Body of pancreas (tissue), 4 donors: ENCODE results near the gene PARD6B. TPM values are rescaled to one million over a fixed set of nuclear protein-coding genes. Genes with fewer than 3 reads are reported as not detected.
A peak's percentile ranks its signal among the peaks of the same experiment; 100 is the strongest.

Experiments
- ATAC-seq: fragments of 150-250 bp; one replicate; pipeline ENCODE4 v1.9.1; 2016
- DNase-seq, 4 donors: peaks; one replicate each; pipeline ENCODE4 v3.0.0-alpha.2; 2019
- H3K27ac ChIP-seq, 4 donors: fragments of 200-600 bp; sonication (generic); 1 replicate in 3 of 4; 2 replicates in 1 of 4; pipeline versions ENCODE4 v1.5.1 to v1.6.1; 2016 to 2019; ENCODE audit warnings: mild to moderate bottlenecking in 1 of 4, mixed read lengths in 1 of 4, moderate library complexity in 1 of 4
- H3K27me3 ChIP-seq, 2 donors: fragments of 200-600 bp; sonication (generic); one replicate each; pipeline ENCODE4 v1.6.0; 2016; ENCODE audit warnings: mild to moderate bottlenecking in 1 of 2
- H3K36me3 ChIP-seq, 2 donors: fragments of 200-600 bp; sonication (generic); replicated peaks in 1 of 2; 2 replicates each; pipeline ENCODE4 v1.5.1; 2016; ENCODE audit warnings: low read depth in 2 of 2; ENCODE audit not compliant: insufficient read depth in 1 of 2
- H3K4me1 ChIP-seq: fragments of 200-600 bp; sonication (generic); one replicate; pipeline ENCODE4 v1.6.0; 2016
- H3K4me3 ChIP-seq, 2 donors: fragments of 200-600 bp; sonication (generic); 1 replicate in 1 of 2; 2 replicates in 1 of 2; pipeline ENCODE4 v1.5.1; 2016 to 2019
- H3K9me3 ChIP-seq, 3 donors: fragments of 200-600 bp; sonication (generic); 1 replicate in 2 of 3; 2 replicates in 1 of 3; pipeline ENCODE4 v1.5.1; 2016
- CTCF ChIP-seq, 7 experiments: fragments of 450-650 bp in 4 of 7; fragments of 200-600 bp in 3 of 7; sonication (generic) in 3 of 7; IDR thresholded peaks; one replicate each; pipeline ENCODE4 v1.5.1; 2016 to 2019; ENCODE audit warnings: antibody characterized with exemption in 7 of 7
- POLR2A ChIP-seq, 3 donors: fragments of 450-650 bp; IDR thresholded peaks; one replicate each; pipeline ENCODE4 v1.6.1; 2016; ENCODE audit warnings: antibody characterized with exemption in 3 of 3, mild to moderate bottlenecking in 2 of 3
- WGBS, 2 donors: methylation state at CpG; one replicate each; pipeline ENCODE4 v1.1.5; 2017; 5-methylcytosine and 5-hydroxymethylcytosine counted together
- intact Hi-C: fragments of 100-400 bp; cut with DNase I; formaldehyde crosslinking; loops from one replicate; pipeline ENCODE4 v1.15.1; 2023
- total RNA-seq, 2 donors: library from RNA; depleted of rRNA; stranded (reverse); fragments of >200 nt; gene quantifications; one replicate each; pipeline ENCODE4 v1.1.0, GENCODE V29; 2016

Gene PARD6B
- total RNA-seq, 2 donors from 2014 or later = 4.6 to 8.6 TPM

DNA sequence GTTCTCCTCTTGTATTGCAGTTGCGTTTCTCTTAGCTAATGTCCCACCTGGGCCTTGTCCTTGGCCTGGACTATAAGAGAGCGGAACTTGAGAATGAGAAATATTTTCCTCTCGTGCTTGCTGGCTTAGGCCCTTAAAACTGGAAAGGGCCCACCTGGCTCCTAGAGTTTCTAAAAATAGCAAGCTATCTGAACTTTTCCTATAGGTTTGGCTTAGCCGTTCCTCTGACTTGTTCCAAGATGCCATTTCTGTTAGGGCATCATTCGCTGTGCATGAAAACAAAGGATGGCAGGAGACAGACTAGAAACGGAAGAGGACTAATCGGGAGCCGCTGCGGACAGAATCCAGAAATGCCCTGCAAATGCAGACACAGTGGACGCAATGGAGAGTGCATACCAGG, 44.6 kb upstream of the PARD6B start:
- DNase-seq (no peak), ATAC-seq (no peak)
- TF ChIP-seq CTCF (IDR thresholded peaks at IDR 0.05) (no peak), POLR2A (IDR thresholded peaks at IDR 0.05) (no peak)
- intact Hi-C loops = no loop called here
- Histone ChIP-seq H3K9me3 (no peaks in the 10 kb centered on the region), H3K36me3 (no peaks in the 10 kb centered on the region), H3K4me3 (no peak overlapping the region), H3K4me1 (peaks cover 29% of the 10 kb centered on the region), H3K27ac (no peak overlapping the region), H3K27me3 (no peaks in the 10 kb centered on the region)
- WGBS, 2 donors = 74 to 79% methylated on average over 10 of the region's 10 CpGs

- no peak for TF ChIP-seq POLR2A (IDR thresholded peaks at IDR 0.05)
- no peak for TF ChIP-seq CTCF (IDR thresholded peaks at IDR 0.05)
- DNase-seq (no peak), ATAC-seq (no peak)
- Histone ChIP-seq H3K9me3 (no peaks in the 10 kb centered on the region), H3K36me3 (no peaks in the 10 kb centered on the region), H3K27ac (no peak overlapping the region), H3K27me3 (no peaks in the 10 kb centered on the region), H3K4me3 (no peak overlapping the region), H3K4me1 (peaks cover 30% of the 10 kb centered on the region)
- intact Hi-C loops = no loop called here
- WGBS, 2 donors = 86% methylated on average over 8 of the region's 8 CpGs
Measured at GRCh38 chr20:50688256-50688975, 43.0 kb upstream of the PARD6B start.

DNA sequence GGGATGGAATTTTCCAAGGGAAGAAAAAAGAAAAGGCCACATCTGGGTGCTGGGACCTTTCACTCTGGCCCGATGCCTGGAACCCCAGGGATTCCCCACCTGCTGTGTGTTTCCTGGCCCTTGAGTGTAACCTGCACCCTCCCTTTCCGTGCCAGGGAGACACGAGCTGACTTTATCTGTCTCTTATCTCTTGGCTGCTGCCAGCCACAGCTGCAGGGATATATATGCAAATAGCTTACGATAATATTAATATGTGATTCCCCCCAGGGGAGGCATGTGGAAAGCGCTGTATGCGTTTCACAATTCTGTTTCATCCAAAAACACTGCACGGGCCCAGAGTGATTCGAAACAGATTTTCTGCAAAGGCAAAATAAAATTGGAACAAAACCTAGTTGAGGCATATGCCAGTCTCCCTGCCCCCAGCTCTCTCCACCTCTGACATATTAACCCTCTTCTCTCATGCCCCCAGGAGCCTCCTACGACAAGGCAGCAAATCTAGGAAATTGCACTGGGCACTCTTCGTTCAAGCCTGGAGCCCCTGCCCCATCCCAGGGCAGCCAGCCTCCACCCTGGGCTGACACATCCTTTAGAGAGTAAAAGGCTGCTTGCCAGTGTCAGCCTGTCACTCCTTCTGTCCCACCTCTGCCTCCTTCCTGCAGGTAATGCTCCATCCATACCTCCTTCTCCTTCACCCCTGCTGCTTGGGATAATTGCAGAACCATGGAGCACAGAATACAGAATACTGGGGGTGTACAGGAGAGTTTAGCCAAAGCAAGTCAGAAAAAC, 41.3 kb upstream of the PARD6B start:
- Histone ChIP-seq H3K4me3 (no peak overlapping the region), H3K9me3 (no peaks in the 10 kb centered on the region), H3K4me1 (peaks cover 30% of the 10 kb centered on the region), H3K36me3 (no peaks in the 10 kb centered on the region), H3K27ac (peak overlapping the region; percentile 16 to 77 (median 54)), H3K27me3 (no peaks in the 10 kb centered on the region)
- ATAC-seq (peak; percentile 80), DNase-seq (peak; percentile 64 to 90 (median 80))
- 1 to 9% methylated on average over 10 of the region's 10 CpGs for WGBS, 2 donors
- intact Hi-C loops = no loop called here
- TF ChIP-seq POLR2A (IDR thresholded peaks at IDR 0.05) (no peak), CTCF (IDR thresholded peaks at IDR 0.05) (no peak)

GRCh38 chr20:50690650-50691572, 40.5 kb upstream of the PARD6B start, which contains the start of gene RIPOR3:
Gene RIPOR3, minus strand, starts transcription at chr20:50691542. Its CDS starts 414 bp downstream, at chr20:50691128.
- intact Hi-C loops = no loop called here
- Histone ChIP-seq H3K27me3 (no peaks in the 10 kb centered on the region), H3K27ac (peak within 1 kb of the TSS in 3 of 4 donors; percentile 45 to 77 (median 62)), H3K36me3 (no peaks in the 10 kb centered on the region), H3K4me3 (no peak within 1 kb of the TSS), H3K4me1 (peaks cover 30% of the 10 kb centered on the region), H3K9me3 (no peaks in the 10 kb centered on the region)
- DNase-seq = peak in 2 of 4 donors; percentile 25 to 29
- no peak for ATAC-seq
- TF ChIP-seq CTCF (IDR thresholded peaks at IDR 0.05) = no peak
- TF ChIP-seq POLR2A (IDR thresholded peaks at IDR 0.05) = no peak
- 57 to 75% methylated on average over 25 to 37 of the region's 42 CpGs for WGBS, 2 donors
